ENCODE measurements around the gene CACNA1E.

GRCh38 chr1:181493885-181494284, 10.6 kb downstream of the CACNA1E start:
- no peak for TF ChIP-seq POLR2A (IDR thresholded peaks at IDR 0.05; ENCODE audit: extremely low read depth, insufficient read length)
- no peak for TF ChIP-seq CTCF (IDR thresholded peaks at IDR 0.05; ENCODE audit: low read depth, low read length)
